HL-60 (cell line): ENCODE results near the gene DTWD1.
"Not testable (repeated sequence)": the region's sequence is repeated elsewhere in the genome, so short reads cannot be mapped to it uniquely, and the experiment has no call there.

Experiments
- DNase-seq, 2 experiments: peaks; one replicate each; pipeline ENCODE4 v3.0.0-alpha.2; 2010 to 2020; ENCODE audit warnings: low read depth in 1 of 2, low spot score in 1 of 2
- H3K27ac ChIP-seq: fragments of 250-450 bp; sonication (Bioruptor Pico); replicated peaks from 2 replicates; pipeline ENCODE4 v1.5.1; 2020; ENCODE audit warnings: mild to moderate bottlenecking, moderate library complexity
- H3K27me3 ChIP-seq: fragments of 250-450 bp; sonication (Bioruptor Pico); 2 replicates; pipeline ENCODE4 v1.5.1; 2021; ENCODE audit warnings: mild to moderate bottlenecking, moderate library complexity; ENCODE audit not compliant: insufficient read depth, poor library complexity, severe bottlenecking
- H3K4me3 ChIP-seq: replicated peaks from 2 replicates; pipeline ENCODE4 v1.5.1; 2011; ENCODE audit warnings: mild to moderate bottlenecking, control low read depth, low read length; ENCODE audit not compliant: insufficient read depth
- GABPA ChIP-seq: IDR thresholded peaks from 2 replicates; pipeline ENCODE4 v1.6.1; 2012; ENCODE audit warnings: low read depth
- POLR2AphosphoS5 ChIP-seq: IDR thresholded peaks from 2 replicates; pipeline ENCODE4 v1.6.1; 2012; ENCODE audit warnings: low read depth
- SPI1 ChIP-seq: IDR thresholded peaks from 2 replicates; pipeline ENCODE4 v1.6.1; 2012; ENCODE audit warnings: low read depth, mild to moderate bottlenecking, borderline replicate concordance
- TF ChIP-seq, protein P1 (sequence below): IDR thresholded peaks from 2 replicates; pipeline ENCODE4 v1.6.1; 2012; ENCODE audit warnings: low read depth; ENCODE audit not compliant: insufficient replicate concordance
- TF ChIP-seq, protein P2 (sequence below): IDR thresholded peaks from one replicate; pipeline ENCODE4 v1.5.1; 2011; ENCODE audit warnings: low read length, control low read depth, inconsistent platforms; ENCODE audit not compliant: insufficient read depth

Gene DTWD1

GRCh38 chr15:49592829-49593316 is 28.0 kb upstream of the DTWD1 start:
- not testable (repeated sequence) for H3K4me3 ChIP-seq, DNase-seq, H3K27me3 ChIP-seq, H3K27ac ChIP-seq

DNA sequence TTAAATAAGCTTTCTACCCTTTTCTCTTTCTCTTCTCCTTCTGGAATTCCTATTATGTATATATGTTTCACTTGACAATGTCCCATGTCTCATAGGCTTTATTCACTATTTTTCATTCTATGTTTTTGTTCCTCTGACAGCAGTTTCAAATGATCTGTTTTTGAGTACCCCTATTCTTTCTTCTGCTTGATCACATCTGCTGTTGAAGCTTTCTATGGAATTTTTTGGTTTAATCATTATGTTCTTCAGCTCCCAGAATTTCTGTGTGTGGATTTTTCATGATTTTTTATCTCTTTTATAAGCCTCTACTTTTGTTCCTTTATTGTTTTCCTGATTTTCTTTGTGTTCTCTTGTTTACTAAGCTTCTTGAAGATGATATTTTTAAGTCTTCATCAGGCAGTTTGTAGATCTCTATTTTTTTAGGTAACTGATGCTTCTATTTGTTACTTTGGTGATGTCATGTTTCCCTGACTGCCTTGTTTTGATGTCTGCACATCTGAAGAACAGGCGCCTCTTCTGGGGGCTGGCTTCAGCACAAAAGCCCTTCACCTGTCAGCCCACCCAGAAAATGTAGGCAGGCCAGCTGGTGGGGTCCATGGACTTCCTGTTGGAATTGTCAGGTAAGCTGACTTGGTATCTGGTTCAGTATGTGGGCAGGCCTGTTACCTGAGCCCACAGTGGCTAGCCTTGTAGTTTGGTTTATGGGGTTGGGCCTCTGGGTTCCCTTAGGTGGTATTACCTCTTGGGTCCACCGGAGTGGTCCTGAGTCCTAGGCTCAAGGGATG is 16.0 kb upstream of the DTWD1 start:
- TF ChIP-seq, protein P1, sequence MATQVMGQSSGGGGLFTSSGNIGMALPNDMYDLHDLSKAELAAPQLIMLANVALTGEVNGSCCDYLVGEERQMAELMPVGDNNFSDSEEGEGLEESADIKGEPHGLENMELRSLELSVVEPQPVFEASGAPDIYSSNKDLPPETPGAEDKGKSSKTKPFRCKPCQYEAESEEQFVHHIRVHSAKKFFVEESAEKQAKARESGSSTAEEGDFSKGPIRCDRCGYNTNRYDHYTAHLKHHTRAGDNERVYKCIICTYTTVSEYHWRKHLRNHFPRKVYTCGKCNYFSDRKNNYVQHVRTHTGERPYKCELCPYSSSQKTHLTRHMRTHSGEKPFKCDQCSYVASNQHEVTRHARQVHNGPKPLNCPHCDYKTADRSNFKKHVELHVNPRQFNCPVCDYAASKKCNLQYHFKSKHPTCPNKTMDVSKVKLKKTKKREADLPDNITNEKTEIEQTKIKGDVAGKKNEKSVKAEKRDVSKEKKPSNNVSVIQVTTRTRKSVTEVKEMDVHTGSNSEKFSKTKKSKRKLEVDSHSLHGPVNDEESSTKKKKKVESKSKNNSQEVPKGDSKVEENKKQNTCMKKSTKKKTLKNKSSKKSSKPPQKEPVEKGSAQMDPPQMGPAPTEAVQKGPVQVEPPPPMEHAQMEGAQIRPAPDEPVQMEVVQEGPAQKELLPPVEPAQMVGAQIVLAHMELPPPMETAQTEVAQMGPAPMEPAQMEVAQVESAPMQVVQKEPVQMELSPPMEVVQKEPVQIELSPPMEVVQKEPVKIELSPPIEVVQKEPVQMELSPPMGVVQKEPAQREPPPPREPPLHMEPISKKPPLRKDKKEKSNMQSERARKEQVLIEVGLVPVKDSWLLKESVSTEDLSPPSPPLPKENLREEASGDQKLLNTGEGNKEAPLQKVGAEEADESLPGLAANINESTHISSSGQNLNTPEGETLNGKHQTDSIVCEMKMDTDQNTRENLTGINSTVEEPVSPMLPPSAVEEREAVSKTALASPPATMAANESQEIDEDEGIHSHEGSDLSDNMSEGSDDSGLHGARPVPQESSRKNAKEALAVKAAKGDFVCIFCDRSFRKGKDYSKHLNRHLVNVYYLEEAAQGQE: no peak
- TF ChIP-seq POLR2AphosphoS5 (no peak), GABPA (no peak), SPI1 (no peak)
- TF ChIP-seq, protein P2, sequence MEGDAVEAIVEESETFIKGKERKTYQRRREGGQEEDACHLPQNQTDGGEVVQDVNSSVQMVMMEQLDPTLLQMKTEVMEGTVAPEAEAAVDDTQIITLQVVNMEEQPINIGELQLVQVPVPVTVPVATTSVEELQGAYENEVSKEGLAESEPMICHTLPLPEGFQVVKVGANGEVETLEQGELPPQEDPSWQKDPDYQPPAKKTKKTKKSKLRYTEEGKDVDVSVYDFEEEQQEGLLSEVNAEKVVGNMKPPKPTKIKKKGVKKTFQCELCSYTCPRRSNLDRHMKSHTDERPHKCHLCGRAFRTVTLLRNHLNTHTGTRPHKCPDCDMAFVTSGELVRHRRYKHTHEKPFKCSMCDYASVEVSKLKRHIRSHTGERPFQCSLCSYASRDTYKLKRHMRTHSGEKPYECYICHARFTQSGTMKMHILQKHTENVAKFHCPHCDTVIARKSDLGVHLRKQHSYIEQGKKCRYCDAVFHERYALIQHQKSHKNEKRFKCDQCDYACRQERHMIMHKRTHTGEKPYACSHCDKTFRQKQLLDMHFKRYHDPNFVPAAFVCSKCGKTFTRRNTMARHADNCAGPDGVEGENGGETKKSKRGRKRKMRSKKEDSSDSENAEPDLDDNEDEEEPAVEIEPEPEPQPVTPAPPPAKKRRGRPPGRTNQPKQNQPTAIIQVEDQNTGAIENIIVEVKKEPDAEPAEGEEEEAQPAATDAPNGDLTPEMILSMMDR: no peak
- no peak for DNase-seq
- H3K27me3 ChIP-seq: no peaks in the 10 kb centered on the region
- no peak overlapping the region for H3K4me3 ChIP-seq
- no peak overlapping the region for H3K27ac ChIP-seq

DNA sequence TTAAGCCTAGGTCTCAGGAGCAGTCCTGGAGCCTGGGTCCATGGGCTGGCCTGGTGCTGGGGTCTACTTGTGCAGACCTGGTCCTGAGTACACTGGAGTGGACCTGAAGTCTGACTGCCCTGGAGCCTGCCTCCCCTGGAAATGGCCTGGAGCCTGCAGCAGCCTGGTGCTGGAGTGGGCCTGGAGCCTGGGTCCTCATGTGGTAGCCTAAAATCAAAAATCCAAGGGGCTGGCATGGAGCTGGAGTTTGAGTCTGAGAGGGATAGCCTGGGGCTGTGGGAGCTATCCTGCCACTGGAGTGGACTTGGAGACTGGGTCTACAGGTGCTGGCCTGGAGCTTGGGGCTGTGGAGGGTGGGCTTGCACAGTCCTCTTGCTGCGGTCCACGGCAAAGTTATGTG is 15.3 kb upstream of the DTWD1 start:
- Histone ChIP-seq H3K27me3 (no peaks in the 10 kb centered on the region), H3K27ac (no peak overlapping the region), H3K4me3 (no peak overlapping the region)
- TF ChIP-seq GABPA (no peak), SPI1 (no peak), POLR2AphosphoS5 (no peak)
- TF ChIP-seq, protein P2: no peak
- TF ChIP-seq, protein P1: no peak
- no peak for DNase-seq

DNA sequence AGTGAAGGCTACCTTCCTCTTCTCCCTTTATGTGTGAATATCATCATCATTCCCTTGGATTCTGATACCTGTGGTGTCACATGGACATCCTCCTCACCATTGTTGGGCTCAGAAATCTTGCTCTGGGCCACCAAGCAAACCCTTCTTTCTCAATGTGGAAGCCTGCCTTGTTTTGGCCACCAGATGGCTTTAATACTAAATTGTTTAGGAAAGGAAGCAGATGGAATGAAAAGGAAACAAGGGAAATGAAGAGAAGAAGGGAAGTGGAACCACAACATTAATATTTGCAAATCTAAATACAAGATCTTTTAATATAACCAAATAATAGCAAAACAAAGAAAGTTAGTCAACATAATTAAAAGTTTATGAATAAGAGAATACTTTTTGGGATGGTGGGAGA is 14.3 kb upstream of the DTWD1 start:
- Histone ChIP-seq H3K27ac (no peak overlapping the region), H3K4me3 (no peak overlapping the region), H3K27me3 (no peaks in the 10 kb centered on the region)
- no peak for DNase-seq
- no peak for TF ChIP-seq POLR2AphosphoS5
- TF ChIP-seq, protein P1: no peak
